Measurements from ENCODE around the gene STK38L.
A peak's percentile ranks its signal among the peaks of the same experiment; 100 is the strongest.

Gene STK38L

GRCh38 chr12:27243804-27244688 is at the start of gene STK38L:
Gene STK38L (plus strand): TSS chr12:27244286. CDS start chr12:27297721, 53,435 bp downstream.
- peak; percentile 91 for DNase-seq

- DNase-seq = no peak
Measured at GRCh38 chr12:27194644-27195043, 49.4 kb upstream of the STK38L start.

- no peak for DNase-seq
Measured at GRCh38 chr12:27198036-27198435, 46.0 kb upstream of the STK38L start.

DNA sequence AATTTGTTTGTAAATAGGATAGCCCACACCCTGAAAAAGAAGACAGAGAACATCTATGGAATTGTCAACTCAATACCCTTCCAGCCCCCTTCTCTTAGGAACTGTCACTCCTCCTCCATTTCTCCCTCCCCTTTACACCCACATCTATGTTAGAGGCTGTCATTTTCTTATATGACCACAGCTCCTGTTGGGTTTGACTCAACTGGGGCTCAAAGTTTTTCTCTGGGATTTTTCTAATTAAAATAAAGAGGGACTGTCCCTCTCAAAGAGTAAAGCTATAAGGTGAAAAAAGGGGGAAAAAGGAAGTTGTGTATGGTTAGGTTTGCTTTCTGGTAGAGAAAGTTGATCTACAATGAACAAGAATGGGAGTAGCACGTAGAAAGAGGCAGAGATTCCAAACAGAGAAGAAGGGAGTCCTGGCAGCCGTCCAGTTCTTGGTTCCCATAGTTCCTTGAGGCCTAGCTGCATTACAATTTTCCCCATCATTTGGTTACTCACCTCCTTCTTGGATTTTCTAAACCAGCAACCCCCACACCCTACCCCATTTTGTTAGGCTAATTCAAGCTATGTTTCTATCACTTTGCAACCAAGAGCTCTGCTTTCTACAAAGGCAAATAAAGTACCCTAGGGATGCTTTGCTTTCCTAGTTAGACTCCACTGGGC is 44.3 kb upstream of the STK38L start:
- DNase-seq = no peak

DNA sequence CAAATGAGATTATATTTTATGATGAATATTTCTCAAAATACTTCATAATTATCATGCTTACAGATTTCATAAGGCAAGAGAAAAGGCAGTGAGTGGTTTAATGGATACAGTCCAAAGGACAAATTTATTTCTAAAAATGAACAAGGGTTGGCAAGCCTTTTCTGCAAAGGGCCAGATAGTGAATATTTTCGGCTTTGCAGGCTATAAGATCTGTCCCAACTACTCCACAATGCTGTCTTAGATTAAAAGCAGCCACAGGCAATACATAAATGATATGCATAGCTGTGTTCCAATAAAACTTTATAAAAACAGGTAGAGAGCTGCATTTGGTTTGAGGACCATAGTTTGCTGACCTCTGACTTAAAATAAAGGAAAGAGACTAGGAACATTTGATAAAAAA is 42.9 kb upstream of the STK38L start:
- no peak for DNase-seq

DNA sequence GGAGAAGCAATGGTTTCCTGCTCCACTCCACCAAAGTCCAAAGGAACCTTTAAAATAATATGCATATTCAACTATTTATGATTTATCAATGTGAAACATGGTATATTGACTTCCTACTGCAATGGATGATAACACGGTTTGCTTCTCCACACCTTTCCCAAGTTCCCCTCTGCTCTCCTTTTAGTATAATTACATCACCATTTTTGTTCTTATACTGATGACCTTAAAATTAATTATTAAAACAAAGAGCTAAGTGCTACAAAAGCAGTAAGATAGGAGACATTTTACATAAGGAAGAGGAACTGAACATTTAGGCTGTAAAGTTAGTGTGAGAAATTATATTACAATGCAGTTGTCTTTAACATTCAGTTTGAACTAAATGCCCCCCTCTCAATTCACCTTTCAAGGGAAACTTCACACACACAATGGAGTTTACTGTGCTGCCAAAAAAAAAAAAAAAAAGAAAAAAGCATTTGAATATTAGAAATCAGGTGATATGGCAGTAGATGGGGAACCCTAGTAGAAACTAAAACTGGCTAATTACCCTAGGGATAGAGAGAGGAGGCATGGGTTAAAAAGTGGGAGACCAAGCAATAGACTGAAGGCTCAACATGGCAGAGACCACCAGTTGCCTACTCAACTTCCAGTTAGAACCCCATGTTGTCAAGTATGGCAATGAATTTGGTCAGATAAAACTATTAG is 37.1 kb upstream of the STK38L start:
- DNase-seq = no peak

DNA sequence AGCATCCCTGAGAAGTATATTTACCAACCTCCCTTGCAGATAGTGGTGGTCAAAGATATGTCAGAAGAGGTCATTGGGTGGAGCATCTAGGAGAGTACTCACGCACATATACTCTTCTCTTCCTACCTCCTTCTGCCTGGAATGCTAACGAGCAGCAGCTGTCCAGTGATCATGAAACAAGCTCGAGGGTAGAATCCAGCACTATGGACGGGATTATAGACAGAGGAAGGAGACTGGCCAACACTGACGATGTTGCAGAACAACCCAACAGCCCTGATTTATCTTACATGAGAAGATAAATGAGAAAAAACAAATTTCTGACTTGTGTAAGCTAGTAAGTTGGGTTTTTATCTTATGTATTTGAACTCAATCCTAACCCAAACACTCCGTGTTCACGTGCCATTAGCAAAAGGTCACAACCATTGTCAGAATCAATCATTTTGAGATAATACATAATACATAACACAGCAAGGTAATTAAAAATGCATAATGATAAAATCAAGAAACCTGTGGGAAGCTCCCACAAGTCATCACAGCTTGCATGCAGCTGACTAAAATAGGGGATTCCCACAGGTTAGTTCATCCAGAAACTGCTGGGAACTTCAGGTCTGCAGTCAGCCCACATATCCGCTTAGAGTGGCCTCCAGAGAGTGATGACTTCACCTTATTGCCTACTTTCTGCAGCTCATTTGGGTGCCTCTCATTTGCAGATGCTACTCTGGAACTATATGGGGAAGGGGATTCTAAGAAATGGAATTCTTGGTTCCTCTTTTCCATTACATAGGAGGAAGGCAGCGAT is 36.3 kb upstream of the STK38L start:
- no peak for DNase-seq

DNA sequence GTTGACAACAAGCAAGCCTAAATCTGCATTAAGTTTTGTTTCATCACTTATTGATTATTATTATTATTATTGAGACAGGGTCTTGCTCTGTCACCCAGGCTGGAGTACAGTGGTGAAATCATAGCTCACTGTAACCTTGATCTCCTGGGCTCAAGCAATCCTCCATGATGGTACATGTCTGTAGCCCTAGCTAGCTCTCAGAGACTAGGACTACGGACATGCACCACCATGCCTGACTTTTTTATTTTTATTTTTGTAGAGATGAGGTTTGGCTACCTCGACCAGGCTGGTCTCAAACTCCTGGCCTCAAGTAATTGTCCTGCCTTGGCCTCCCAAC is 35.7 kb upstream of the STK38L start:
- no peak for DNase-seq

GRCh38 chr12:27209257-27209910 is 34.7 kb upstream of the STK38L start:
- DNase-seq = no peak

DNA sequence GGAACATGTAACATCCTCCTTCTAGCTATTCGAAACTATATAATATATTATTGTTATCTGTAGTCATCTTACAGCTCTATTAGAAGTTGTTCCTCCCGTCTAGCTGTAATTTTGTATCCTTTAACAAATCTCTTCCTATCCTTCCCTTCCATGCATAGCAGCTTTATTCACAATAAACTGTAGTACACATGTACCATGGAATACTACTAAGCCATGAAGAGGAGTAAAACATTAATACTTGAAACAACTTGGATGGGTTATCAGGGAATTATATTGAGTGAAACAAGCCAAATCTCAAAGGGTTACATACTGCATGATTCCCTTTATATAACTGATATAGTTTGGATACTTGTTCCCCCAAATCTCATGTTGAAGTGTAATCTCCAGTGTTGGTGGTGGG is 33.9 kb upstream of the STK38L start:
- DNase-seq = no peak

GRCh38 chr12:27212861-27213260 is 31.2 kb upstream of the STK38L start:
- no peak for DNase-seq

DNA sequence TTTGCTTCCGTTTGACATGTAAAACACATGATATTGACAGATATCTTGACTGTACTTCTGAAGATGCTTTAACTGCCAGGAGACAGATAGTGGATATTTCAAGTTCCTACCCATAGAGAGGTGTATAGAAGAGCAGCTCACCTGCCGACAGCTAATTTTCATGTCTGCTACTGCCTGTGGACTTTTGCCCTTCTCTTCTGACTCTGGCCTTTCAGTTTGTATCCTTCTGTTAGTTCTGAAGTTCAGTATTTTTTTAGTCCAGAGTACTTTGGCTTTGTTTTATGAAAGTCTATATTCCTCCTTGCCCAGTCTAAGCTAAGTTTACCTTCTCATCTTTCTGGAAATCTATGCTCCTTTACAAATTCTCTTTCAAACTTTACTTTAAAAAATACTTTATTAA is 30.8 kb upstream of the STK38L start:
- no peak for DNase-seq

DNA sequence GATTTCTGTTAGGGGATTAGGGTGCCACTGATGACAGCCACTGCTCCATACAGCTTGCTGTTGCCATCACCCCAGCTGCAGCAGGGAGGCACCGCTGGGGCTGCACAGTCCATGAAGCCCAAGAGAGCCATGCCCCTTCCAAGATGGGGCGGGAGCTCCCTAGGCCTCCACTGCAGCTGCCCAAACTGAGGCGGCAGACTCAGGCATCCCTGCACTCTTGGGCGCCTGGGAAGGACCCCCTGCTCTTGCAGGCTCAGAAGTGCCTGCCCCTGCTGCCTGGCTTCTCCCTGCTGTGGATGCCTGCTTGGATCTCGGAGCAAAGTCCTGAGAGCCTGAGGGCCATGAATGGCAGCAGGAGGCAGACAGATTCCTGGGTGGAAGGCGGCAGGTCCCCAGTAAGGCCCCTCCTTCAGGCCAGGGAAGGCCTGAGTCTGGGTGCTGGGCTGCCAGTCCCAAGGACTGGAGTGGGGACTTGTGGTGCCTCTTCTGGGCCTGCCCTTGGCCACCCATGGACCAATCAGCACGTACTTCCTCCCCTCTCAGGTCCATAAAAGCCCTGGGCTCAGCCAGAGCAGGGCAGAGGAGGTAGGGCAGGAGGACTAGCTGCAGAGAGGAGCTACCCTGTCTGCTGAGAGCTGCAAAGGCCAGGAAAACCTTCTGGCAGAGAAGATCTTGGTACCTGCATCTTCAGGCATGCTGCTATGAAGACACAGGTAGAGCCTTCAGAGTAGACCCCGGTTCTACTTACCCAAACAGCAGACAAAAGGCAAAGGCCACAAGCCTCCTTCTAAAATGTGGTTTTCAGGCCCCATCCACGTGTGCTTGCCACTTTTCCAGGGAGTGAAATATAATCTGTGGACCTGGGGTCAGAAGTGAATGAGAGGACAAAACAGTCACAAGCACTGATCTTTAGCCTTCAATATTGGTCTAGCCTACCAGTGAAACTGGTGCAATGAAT is 30.0 kb upstream of the STK38L start:
- no peak for DNase-seq

DNA sequence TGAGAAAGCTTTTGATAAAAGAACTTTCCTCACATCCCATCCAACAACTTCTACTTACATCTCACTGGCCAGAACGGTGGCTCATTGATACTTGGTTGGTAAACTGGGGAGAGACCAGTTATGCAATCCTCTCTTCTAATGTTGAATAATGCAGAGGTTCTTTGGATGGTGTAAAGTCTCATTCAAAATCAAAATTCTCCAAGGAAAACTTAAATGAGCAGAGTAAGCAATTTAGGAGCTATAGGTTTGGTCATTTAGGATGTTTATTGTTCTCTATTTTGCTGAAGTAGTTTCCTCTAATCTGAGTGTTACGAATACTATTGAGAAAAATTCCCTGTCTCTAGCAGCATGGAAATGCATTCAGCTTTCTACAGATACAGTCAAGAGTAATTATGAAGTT is 26.5 kb upstream of the STK38L start:
- no peak for DNase-seq

- no peak for DNase-seq
Measured at GRCh38 chr12:27219693-27220054, 24.4 kb upstream of the STK38L start.

DNA sequence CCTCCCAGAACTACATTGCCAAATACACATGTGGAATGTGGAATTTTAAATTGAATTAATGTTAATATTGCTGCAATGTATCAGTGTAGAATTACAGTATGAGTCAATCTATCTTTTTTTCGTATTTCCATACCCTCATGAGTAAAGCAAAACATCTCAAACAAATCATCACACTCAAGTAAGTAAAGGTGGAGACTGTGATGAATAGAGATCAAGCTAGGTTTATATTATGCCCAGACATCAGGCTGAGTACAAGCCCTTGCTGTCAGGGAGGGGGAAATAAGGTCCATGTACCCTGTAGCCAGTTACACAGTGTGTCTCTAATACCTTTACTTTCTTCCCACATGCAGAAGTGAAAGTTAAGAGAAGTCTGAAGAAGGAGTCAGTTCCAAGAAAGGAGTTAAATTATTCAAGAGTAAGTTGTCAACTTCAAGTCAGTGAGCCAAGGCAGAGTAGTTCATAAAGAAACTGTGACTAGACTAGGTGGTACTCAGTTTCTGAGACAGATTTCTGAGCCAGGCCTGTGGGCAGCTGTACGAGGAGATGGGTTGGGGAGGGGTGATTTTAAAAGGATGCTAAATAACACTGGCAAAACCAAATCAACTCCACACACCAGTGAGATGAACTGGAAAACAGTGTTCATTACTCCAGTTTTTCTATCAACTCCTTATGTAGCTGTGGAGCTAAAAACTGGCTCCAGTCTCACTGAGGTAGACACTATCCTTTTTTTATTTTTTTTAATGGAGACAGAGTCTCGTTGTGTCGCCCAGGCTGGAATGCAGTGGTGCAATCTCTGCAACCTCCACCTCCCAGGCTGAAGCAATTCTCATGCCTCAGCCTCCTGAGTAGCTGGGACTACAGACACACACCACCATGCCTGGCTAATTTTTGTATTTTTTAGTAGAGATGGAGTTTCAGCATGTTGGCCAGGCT is 23.8 kb upstream of the STK38L start:
- no peak for DNase-seq

GRCh38 chr12:27220988-27221345 is 23.1 kb upstream of the STK38L start:
- DNase-seq = no peak

DNA sequence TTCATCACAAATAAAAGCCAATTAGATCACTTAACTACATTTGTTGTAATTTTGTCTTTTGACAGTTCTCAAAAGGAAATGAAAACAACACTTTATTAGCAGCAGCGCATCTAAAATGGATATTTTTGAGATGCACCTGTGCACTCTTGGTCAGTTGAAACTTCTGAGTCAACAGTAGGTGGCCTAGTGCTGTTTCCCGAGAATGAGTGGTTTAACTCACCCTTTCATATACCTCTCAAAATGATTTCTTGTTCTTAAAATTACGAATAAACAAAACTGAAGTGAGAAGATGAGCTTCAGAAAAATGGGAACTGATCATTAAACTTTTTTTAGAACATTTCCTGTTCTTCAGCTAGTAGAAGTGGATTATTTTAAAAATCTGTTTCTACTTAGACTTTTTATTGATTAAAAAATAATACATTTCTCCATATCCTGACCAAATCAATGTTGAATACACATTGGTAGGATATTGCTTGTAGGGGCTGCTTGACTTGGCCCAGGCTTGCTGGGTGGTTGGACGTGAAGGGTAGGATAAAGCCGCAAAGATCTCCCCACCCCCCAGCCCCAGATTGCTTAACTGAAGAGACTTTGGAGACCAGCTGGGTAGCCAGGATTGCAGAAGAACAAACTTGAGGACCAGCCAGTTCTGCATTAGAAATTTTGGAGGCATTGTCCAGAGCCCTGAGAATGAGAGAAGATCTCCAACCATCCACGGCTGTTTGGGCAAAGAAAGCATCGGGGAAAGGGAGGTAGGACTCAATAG is 22.3 kb upstream of the STK38L start:
- DNase-seq = no peak

GRCh38 chr12:27226407-27226929 is 17.6 kb upstream of the STK38L start:
- DNase-seq = no peak
